ENCODE results near the gene PGAP3. TPM values are rescaled to one million over a fixed set of nuclear protein-coding genes. Genes with fewer than 3 reads are reported as not detected.
A peak's percentile ranks its signal among the peaks of the same experiment; 100 is the strongest.

The PGAP3 gene
- total RNA-seq, 1 donor from 2014 or later: 10.8 TPM

- Histone ChIP-seq H3K36me3 (ENCODE audit: control insufficient read depth, insufficient read depth, low read length) (no peaks in the 10 kb centered on the region), H3K27me3 (ENCODE audit: control insufficient read depth, insufficient read depth, low read length) (no peaks in the 10 kb centered on the region), H3K4me3 (ENCODE audit: low read depth, low read length) (no peak overlapping the region)
- DNase-seq (ENCODE audit: low read depth) (peak; percentile 33), FAIRE-seq (no peak)
- TF ChIP-seq CTCF (IDR thresholded peaks at IDR 0.05; ENCODE audit: insufficient read depth, low read length, severe bottlenecking): peak; percentile 56
Observed at GRCh38 chr17:39634384-39634871, 53.4 kb downstream of the PGAP3 start.

- TF ChIP-seq CTCF (IDR thresholded peaks at IDR 0.05; ENCODE audit: insufficient read depth, low read length, severe bottlenecking): no peak
- FAIRE-seq (no peak), DNase-seq (ENCODE audit: low read depth) (no peak)
- Histone ChIP-seq H3K4me3 (ENCODE audit: low read depth, low read length) (no peak overlapping the region), H3K36me3 (ENCODE audit: control insufficient read depth, insufficient read depth, low read length) (no peaks in the 10 kb centered on the region), H3K27me3 (ENCODE audit: control insufficient read depth, insufficient read depth, low read length) (peaks cover 1% of the 10 kb centered on the region)
Observed at GRCh38 chr17:39633570-39634183, 54.2 kb downstream of the PGAP3 start.

- peaks cover 3% of the 10 kb centered on the region for H3K27me3 ChIP-seq (ENCODE audit: control insufficient read depth, insufficient read depth, low read length)
- H3K4me3 ChIP-seq (ENCODE audit: low read depth, low read length): no peak overlapping the region
- DNase-seq (ENCODE audit: low read depth) (no peak), FAIRE-seq (no peak)
- no peak for TF ChIP-seq CTCF (IDR thresholded peaks at IDR 0.05; ENCODE audit: insufficient read depth, low read length, severe bottlenecking)
- H3K36me3 ChIP-seq (ENCODE audit: control insufficient read depth, insufficient read depth, low read length): no peaks in the 10 kb centered on the region
Observed at GRCh38 chr17:39632153-39632941, 55.5 kb downstream of the PGAP3 start.

- H3K4me3 ChIP-seq (ENCODE audit: low read depth, low read length): no peak overlapping the region
- H3K27me3 ChIP-seq (ENCODE audit: control insufficient read depth, insufficient read depth, low read length): peaks cover 6% of the 10 kb centered on the region
- FAIRE-seq (no peak), DNase-seq (ENCODE audit: low read depth) (peak; percentile 66)
- no peak for TF ChIP-seq CTCF (IDR thresholded peaks at IDR 0.05; ENCODE audit: insufficient read depth, low read length, severe bottlenecking)
- H3K36me3 ChIP-seq (ENCODE audit: control insufficient read depth, insufficient read depth, low read length): no peaks in the 10 kb centered on the region
Observed at GRCh38 chr17:39631403-39631802, 56.5 kb downstream of the PGAP3 start.

- Histone ChIP-seq H3K4me3 (ENCODE audit: low read depth, low read length) (no peak overlapping the region), H3K27me3 (ENCODE audit: control insufficient read depth, insufficient read depth, low read length) (peaks cover 8% of the 10 kb centered on the region), H3K36me3 (ENCODE audit: control insufficient read depth, insufficient read depth, low read length) (no peaks in the 10 kb centered on the region)
- TF ChIP-seq CTCF (IDR thresholded peaks at IDR 0.05; ENCODE audit: insufficient read depth, low read length, severe bottlenecking): no peak
- FAIRE-seq: no peak
- DNase-seq (ENCODE audit: low read depth): no peak
Observed at GRCh38 chr17:39629898-39630297, 58.0 kb downstream of the PGAP3 start.

Measured in bronchial epithelial cell (primary cell).